Activated T-helper 9 cell treated with anti-CD3 and anti-CD28 coated beads, Interleukin-2, amount 50 U/mL, for 16 hours (primary cell): ENCODE measurements around the gene PPM1E.

Experiments
- DNase-seq: peaks from one replicate; pipeline ENCODE4 v3.0.0-alpha.2; 2020; ENCODE audit warnings: low read depth

The PPM1E gene

GRCh38 chr17:58996968-58997367 lies 241.3 kb downstream of the PPM1E start:
- no peak for DNase-seq

DNA sequence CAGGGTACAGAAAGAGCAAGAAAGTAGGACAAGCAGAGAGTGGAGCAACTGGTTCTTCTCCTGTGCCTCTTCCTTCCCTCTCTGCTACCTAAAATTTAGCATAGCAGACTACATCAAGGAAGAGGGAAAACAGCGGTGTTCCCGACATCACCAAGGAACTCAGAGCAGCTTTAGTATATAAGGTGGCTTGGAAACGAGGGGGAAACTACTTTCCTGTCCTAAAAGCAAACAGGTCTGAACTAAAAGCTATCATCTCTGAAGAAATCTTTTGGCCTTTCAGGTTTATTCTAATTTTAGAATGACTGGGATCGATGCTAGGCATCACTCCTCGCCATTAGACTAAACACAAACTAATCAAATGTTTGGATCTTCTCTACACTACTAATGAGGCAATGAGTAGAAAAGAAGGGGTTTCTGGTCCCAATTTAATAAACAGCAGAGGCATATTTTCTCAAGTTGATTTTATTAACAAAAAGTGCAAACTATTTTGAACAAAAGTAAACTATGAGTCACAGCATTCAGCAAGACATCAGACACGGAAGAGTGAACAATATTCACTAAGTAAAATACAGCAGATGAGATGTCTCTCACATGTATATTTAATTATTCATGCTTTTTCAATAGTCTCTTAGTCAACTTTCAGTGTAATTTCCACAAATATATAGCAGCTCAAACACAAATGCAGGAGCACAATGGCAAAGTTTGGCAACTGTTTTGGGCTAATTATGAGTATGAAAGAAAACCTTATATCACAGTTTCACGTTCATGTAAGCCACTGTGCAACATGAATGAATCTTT lies 242.3 kb downstream of the PPM1E start:
- no peak for DNase-seq

DNA sequence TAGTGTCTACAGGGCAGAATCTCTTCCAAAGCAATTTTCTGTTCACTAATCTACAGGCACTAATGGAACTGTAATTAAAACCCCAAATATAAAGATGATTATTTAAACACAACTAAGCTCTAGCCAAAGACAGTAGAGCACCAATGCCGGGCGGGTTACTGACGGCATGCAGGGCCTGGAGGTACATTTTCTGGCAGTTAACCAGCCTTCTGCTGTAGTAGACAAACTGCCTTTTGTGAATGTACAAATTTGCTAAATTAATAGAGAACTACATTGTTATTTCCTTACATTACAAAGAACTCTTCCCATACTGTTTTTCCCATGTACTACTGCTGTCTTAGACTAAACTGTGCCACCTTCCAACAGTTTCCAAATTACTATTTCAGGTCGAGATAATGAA lies 243.2 kb downstream of the PPM1E start:
- no peak for DNase-seq

GRCh38 chr17:58999500-58999899 lies 243.8 kb downstream of the PPM1E start:
- DNase-seq: no peak

DNA sequence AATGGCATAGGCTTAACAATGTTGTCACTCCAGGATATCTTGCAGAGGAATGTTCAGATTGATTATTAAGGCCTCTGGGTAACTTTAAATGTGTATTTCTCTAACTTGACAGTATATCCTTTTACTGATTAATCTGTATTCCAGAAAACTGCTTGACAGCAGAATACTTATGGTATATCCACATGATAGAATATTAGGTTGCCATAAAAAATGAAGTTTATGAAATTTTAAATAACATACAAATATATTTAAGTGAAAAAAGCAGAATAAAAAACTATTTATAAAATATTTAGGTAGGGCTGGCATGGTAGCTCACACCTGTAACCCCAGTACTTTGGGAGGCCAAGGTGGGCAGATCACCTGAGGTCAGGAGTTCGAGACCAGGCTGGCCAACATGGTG lies 244.4 kb downstream of the PPM1E start:
- no peak for DNase-seq

DNA sequence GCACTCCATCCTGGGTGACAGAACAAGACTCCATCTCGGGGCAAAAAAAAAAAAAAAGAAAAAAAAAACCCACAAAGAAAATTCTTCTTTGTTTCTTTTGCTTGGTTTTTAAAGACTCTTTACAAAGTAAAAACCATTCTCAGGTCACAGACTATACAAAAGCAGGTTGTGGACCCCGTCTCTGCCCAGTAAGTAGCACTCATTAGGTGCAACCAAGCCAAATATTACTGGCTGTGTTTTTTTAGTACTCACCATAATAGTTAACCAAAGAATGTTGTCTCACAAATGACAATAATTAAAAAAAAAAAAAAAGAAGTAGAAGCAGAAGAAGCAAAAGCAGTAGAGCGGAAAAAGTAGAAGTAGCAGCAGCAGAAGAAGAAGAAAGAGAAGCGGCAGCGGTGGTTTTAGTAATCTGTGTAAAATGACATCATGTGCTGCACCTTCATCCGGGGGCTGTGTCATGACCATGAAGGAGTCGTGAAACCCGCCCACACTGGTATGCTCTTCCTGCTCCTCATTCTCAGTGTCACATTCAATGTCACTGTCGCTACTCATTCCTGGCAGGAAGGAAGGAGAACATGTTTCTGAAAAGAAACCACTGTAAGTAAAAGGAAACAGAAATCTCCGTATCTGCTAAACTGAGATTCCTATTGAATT lies 245.6 kb downstream of the PPM1E start:
- peak; percentile 57 for DNase-seq

DNA sequence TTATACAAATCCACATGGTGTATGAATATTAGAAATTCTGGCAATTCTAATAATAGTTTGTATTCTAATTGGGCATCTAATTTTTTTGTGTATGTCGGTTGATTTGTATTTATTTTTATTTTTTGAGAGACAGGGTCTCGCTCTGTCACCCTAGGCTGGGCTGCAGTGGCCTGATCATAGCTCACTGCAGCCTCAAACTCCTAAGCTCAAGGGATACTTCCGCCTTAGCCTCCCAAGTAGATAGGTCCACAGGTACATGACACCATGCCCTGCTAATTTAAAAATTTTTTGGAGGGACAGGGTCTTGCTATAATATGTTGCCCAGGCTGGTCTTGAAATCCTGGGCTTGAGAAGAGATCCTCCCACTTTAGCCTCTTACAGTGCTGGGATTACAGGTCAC lies 246.5 kb downstream of the PPM1E start:
- DNase-seq: no peak

- no peak for DNase-seq
These were observed 247.2 kb downstream of the PPM1E start for GRCh38 chr17:59002848-59003247.

GRCh38 chr17:59003860-59004259 lies 248.2 kb downstream of the PPM1E start:
- no peak for DNase-seq

- DNase-seq: peak; percentile 46
These were observed 248.9 kb downstream of the PPM1E start for GRCh38 chr17:59004338-59005111.

DNA sequence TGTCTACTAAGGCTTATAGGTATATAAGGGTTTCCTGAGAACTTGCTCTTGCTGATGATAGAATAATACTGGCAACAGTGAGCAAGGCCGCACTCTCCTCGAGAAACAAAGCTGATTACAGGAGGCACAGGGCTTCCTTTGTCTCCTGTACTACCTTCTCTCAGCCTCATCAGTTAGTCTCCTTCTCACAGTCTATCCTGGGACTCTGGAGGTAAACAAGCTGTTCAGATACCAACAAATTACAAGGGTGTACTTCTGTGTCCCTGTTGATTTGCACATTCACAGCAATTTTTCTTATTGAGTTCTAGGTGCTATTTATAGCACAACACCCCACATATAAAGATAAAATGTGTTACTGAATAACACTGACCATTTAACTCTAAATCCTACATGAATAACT lies 252.3 kb downstream of the PPM1E start:
- no peak for DNase-seq

- no peak for DNase-seq
These were observed 253.1 kb downstream of the PPM1E start for GRCh38 chr17:59008737-59009136.

- no peak for DNase-seq
These were observed 254.4 kb downstream of the PPM1E start for GRCh38 chr17:59010026-59010425.

- no peak for DNase-seq
These were observed 256.3 kb downstream of the PPM1E start for GRCh38 chr17:59011975-59012374.

DNA sequence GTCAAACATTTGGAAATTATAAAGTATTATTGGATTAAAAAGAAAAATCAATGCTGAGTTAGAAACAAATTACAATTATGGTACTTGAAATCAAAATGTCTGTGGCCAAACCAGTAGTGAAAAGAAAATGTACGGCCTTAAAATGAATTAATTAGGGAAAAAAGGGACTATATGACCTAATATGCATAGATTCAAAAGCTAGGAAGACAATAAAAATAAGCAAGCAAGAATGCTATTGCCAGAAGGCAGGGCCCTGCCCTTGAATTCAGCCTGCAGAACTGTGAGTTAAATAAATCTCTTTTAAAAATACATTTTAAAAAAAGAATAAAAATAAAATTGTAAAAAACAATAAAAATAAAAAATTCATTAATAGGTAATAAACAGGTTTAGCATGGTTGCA lies 262.4 kb downstream of the PPM1E start:
- no peak for DNase-seq

GRCh38 chr17:59024916-59025315 lies 269.3 kb downstream of the PPM1E start:
- DNase-seq: no peak

- DNase-seq: no peak
These were observed 270.7 kb downstream of the PPM1E start for GRCh38 chr17:59026176-59026939.

GRCh38 chr17:59027750-59028149 lies 272.1 kb downstream of the PPM1E start:
- DNase-seq: no peak

GRCh38 chr17:59028328-59028727 lies 272.7 kb downstream of the PPM1E start:
- no peak for DNase-seq

DNA sequence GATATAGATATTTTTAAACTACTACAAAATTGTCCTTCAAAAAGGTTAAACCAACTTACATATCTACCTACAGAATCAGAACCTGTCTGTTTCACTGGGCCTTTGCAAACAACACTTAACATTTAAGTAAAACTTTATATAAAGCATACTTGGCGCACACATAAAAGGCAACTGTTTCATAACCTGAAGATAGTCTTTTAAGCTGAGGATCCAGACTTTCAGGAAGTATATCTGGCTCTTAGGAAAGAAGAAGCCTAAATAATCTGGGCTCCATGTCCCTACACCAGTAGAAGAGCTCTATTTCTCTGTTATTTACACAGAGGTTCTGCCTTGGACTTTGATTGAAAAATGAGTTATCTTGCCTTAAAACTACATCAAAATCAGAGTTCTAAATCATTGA lies 275.2 kb downstream of the PPM1E start:
- DNase-seq: no peak
